HG02973 (cell line): ENCODE data around the gene PTPRN2.
"Not testable (repeated sequence)": the region's sequence is repeated elsewhere in the genome, so short reads cannot be mapped to it uniquely, and the experiment has no call there.

Source experiments
- ATAC-seq: cut with Tn5 transposase; IDR thresholded peaks from one replicate; pipeline ENCODE4 v1.9.1; 2021; ENCODE audit warnings: moderate library complexity; ENCODE audit not compliant: unreplicated experiment

The PTPRN2 gene

DNA sequence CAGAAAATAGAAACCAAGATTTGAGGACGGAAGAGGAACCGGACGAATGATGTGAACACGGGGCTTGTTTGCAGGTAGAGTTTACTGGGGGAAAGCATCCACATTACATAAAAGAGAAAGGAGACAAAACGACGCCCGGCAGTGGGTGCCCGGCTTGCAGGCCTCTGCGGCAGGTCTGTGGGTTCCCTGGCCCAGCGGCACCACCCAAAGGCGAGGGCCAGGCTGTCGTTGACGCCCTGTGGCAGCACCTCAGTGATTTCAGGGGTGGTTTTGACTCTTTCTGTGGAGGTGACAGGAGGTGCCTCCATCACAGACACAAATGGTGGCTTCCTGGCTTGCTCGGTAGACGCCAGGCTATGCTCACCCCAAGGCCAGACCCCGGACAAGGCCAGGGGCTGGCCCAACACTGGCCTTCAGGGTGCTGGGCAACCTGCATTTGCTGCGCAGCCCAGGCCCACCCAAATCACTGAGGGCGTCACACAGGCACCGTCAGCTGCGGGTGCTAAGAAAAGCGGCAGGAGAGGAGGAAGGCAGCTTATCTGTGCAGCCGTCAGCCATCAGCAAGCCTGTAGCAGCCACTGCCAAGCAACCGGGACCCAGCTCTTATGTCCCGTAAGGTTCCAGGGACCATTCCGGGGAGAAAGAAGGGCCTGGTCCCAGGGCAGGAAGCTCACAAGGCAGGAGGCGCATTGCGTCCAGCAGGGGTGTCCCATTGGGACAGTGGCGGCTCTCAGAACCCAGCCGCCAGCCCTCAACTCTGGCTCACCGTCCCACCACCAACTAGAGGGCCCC is 230.3 kb downstream of the PTPRN2 start:
- no peak for ATAC-seq

DNA sequence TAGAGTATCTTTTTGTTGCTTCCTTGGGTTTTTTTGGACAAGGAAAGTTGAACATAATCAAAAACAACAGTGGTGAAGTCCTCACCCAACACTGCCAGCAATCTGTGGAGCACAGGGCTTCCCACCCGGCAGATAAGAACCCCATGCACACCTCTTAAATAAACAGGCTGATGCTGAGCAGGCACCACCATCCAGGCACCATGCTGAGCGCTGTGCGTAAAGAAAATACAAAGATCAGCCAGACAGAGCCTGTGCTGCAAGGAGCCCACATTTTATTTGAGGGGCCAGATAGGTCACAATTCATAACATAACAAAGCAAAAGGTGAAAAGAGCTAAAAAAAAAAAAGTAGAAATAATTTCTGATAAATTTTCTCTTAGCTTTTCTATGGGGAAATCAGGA is 231.2 kb downstream of the PTPRN2 start:
- no peak for ATAC-seq

DNA sequence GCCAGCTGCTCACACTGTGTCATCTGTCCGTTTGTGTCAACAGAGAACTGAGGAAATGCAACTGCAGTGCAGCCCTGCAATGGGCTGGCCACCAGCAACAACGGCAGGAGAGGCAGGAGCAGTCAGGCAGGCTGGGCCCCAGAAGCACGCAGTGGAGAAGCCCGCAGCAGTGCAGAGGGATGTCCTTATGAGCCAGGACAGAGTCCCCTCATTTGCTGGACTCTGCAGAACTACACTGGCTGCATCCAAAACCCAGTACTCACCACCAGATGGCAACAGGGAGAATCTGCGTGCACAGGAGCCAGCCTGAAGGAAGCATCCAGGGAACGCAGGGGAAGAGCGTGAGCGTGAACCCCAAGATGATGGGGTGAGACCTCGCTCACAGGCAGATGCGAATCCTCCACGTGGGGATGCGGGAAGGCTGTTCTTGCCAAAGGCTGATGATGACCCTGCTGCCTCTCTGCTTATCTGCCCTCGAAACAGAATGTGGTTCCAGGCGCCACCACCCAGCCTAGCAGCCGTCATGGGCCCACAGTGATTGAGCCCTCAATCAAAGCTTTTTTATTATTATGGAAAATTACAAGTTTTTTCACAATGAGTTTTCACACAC is 232.1 kb downstream of the PTPRN2 start:
- ATAC-seq: no peak

DNA sequence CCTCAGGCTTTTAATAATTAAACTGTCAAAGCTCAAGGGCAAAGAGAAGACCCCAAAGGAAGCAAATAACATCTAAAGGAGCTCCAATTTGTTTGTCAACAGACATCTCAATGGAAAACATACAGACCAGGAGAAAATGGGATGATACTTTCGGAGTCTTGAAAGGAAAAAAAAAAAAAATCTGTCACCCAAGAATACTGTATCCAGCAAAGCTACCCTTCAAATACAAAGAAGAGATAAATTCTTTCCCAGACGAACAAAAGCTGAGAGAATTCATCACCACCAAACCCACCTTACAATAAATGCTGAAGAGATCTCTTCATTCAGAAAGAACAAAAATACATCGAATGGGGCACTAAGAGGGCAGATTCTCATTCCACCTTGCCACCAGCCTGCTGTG is 232.8 kb downstream of the PTPRN2 start:
- no peak for ATAC-seq

DNA sequence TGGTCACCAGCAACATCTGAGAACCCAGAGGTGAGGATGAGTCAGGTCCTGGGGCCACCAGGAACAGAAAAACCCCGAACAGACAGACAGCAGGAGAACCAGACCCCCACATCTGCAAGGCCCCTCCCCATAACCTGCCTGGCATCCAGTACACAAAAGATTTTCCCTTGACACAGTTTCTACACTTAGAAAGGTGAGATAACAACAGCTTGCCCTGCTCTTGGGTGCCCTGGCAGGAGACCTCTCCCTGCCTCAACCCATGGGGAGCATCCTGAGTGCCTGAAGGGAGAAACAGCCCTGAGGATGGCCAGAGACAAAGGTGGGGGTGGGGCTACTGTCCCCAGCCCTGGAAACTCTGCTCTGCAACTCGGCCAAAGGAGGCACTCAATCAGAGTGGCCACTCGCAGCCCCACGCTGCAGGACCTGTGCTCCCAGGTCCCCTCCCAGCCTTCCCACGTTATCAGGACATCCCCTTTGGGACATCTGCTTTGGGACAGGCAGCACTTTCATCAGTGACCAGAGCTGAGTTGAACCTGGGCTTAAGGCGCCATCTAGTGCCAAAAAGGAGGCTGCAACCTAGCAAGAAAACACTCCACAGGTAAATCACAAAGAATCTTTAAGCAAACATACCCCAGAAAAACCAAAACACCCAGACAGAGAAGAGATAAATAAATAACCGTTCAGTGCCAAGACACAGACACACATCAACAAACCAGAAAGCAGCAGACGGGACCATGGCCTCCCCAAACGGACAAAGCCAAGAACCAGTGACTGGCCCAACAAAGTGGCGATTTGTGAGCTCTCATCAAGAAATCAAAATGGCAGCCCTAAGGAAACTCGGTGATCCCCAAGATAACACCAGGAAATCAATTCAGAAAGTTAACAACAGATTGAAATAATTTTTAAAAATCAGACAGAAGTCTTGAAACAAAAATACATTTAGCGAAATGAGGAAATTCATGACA is 233.7 kb downstream of the PTPRN2 start:
- ATAC-seq: no peak

DNA sequence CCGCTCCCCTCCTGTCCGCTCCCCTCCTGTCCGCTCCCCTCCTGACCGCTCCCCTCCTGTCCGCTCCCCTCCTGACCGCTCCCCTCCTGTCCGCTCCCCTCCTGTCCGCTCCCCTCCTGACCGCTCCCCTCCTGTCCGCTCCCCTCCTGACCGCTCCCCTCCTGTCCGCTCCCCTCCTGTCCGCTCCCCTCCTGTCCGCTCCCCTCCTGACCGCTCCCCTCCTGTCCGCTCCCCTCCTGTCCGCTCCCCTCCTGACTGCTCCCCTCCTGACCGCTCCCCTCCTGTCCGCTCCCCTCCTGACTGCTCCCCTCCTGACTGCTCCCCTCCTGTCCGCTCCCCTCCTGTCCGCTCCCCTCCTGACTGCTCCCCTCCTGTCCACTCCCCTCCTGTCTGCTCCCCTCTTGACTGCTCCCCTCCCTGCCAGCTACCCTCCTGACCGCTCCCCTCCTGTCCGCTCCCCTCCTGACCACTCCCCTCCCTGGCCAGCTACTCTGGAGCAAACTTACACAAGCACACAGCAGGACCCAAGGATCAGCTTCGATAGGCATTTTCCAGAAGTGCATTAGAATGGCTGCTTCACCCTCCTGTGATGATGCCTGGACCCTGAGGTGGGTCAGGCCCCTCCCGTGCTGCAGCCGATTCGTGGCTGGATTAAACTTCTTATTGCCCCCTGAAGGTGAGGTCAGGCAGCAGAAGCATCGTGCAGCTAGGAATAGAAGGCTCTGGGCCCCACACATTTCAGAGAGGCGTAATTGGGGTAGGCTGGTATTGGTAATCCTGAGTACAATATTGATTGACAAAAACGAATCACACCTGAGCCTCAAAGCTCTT is 235.5 kb downstream of the PTPRN2 start:
- ATAC-seq: not testable (repeated sequence)

DNA sequence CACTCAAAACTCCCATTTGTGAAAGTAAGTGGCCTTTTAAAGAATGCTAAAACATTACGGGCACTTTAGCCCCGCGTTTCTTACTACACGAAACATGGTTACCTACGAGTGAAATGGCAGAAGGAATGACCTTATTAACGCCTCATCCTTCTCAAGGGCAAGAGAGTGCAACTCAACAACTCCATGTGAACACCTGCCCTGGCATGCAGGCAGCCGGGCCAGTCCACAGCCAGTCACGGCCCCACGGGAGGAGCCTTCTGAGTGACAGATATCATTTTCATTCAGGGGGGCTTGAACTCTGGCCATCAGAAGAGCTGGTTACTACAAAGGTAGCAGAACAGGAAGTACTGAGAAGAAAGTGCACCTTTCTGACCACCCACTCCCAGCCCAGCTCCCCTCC is 236.1 kb downstream of the PTPRN2 start:
- ATAC-seq: no peak

DNA sequence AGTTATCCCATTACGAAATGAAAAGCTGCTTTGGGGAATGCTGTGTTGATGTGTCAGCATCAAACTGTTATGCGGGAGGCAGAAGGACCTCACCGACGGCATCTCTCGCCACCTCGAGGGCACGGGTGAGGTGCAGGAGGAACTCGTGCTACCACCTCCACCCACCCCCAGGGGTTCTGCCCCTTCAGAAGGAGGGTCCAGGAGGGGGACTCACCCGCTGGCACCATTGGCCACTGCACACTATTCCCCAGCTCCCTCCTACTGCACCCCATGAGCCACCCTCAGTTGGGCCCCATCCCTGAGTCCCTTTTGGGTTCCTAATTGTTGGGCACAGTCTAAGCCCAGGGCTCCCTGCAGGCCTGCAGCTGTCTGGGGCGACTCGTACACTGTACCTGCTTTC is 236.6 kb downstream of the PTPRN2 start:
- no peak for ATAC-seq

DNA sequence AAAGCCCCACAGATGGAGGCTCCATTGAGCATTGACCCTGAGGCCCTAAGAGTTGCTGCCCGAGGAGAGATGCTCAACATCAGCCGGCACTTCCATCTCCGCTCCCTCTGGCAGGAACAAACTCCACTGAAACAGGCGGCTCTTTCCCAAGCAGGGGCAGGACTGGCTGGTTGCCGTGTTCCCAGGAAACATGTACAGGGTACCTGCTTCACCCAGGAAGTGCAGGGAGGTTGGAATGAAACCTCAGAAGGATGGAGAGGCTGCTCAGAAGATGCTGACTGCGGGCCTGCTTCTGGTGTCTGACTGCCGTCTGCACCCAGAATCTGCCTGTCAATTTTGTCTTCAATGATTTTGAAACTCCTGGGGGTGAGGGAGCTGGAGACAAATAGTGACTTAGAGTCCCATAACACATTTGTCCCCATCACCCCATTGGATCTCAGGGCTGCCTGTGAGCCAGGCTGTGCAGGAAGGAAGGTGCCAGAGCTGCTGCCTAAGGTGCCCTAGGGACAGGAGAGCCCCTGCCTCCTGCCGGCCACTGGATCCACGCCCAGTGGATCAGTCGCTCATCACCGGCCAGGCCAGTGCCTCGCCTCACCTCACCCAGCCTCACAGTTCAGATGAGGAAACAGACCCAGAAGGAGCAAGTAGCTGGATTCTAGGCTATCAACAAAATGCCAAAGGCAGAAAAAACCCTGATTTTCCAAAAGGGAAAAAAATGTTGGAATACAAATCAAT is 237.3 kb downstream of the PTPRN2 start:
- no peak for ATAC-seq

DNA sequence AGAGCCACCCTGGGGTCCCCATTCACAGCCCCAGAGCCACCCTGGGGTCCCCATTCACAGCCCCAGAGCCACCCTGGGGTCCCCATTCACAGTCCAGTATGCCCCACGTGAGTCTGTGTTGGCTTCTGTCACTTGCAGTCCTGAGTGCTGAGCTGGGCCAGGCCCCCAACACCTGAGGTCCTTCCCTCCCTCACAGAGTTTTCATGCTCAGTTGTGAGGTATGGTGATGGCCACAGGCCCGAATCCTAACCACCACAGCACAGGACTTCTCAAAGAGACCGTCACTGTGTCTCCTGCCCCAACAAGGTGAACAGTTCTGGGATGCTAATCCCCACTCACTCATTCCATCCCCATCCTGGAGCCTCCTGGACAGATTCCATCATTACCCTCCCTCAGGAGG is 239.2 kb downstream of the PTPRN2 start:
- ATAC-seq: no peak

DNA sequence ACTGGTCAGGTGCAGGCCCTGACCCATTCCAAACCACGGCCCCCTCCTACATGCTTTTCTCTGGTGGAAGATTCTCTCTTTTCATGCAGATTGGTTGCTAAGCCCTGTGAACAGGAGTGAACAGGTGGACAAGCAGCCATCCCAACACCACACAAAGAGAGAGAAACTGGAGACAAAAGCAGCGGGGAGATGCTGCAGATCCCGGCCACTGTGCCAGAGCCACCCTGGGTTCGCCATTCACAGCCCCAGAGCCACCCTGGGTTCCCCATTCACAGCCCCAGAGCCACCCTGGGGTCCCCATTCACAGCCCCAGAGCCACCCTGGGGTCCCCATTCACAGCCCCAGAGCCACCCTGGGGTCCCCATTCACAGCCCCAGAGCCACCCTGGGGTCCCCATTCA is 239.6 kb downstream of the PTPRN2 start:
- not testable (repeated sequence) for ATAC-seq

DNA sequence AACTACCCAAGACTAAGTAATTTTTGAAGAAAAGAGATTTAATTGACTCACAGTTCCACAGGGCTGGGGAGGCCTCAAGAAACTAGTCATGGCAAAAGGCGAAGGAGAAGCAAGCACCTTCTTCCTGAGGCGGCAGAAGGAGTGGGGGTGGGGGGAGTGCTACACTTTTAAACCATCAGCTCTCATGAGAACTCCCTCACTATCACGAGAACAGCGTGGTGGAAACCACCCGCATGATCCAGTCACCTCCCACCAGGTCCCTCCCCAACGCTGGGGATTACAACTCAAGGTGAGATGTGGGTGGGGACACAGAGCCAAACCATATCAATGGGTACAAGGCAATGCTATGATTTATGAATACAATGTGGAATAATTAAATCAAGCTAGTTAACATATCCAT is 241.9 kb downstream of the PTPRN2 start:
- ATAC-seq: no peak

DNA sequence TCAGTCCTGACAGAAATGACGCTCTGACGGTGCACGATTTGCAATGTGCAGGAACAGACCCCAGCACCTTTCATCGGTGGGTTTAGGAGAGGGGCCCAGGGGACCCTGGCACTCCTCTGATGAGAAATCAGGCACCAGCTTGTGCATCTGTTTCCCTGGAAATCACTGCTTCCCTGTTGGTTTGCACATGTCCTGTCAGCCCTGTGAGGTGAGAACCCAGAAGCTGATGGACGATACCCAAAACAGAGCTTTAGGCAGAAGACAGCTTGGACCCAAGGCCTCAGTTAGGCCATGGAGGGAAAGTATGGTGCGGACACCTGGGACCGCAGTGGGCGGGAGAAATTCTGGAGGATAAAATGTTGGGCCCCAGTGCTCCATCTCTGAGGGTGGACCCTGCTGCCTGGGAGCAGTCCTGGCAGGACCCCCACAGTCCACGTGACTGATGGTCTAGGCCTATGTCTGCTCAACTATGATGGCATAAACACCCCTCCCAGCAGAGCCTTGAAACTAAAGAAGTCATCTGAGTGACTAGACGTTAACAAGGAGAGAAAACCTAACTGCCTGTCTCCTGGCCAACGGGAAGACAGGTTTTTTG is 242.8 kb downstream of the PTPRN2 start:
- no peak for ATAC-seq

DNA sequence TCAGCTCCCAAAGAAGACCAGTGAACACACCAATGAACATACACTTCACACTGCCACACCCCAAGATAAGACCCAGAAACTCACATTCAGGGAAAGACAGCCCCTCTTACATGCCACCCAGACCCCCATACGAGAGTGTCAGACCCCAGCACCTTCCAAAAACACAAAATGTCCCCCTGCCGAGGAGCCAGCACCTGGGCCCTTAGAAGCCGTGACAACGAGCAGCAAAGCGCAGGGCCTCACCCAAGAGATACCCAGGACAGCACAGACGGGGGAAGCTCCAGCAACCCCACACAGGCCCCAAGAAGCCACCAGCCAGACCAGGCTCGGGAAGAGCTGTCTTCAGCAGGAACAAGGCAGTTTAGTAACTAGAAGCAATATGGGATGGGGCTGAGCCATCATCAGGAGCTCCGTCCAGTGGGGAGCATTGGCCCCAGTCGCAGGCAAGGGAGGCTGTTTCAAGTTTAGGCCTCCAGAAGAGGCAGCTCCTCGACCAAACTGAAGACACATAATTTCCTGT is 243.6 kb downstream of the PTPRN2 start:
- no peak for ATAC-seq

DNA sequence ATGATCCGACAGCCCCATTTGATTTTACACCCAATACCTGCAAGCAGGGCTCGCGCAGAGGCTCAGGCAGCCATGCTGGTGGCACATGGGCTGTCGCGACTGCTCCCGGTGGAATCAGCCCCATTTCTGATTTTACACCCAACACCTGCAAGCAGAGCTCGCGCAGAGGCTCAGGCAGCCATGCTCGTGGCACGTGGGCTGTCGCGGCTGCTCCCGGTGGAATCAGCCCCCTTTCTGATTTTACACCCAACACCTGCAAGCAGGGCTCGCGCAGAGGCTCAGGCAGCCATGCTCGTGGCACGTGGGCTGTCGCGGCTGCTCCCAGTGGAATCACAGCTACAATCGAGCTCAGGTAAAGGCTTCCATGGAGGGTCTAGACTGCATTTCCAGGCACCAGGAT is 244.1 kb downstream of the PTPRN2 start:
- no peak for ATAC-seq

DNA sequence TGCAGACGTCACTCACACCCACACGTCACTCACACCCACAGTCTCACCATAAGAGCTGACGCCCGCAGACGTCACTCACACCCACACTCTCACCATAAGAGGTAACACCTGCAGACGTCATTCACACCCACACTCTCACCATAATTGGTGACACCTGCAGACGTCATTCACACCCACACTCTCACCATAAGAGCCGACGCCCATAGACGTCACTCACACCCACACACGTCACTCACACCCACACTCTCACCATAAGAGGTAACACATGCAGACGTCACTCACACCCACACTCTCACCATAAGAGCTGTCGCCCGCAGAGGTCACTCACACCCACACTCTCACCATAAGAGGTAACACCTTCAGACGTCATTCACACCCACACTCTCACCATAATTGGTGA is 246.5 kb downstream of the PTPRN2 start:
- ATAC-seq: not testable (repeated sequence)

DNA sequence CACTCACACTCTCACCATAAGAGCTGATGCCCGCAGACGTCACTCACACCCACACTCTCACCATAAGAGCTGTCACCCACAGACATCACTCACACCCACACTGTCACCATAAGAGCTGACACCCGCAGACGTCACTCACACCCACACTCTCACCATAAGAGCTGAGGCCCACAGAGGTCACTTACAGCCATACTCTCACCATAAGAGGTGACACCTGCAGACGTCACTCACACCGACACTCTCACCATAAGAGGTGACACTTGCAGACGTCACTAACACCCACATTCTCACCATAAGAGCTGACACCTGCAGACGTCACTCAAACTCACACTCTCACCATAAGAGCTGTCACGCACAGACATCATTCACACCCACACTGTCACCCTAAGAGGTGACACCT is 250.7 kb downstream of the PTPRN2 start:
- ATAC-seq: not testable (repeated sequence)

DNA sequence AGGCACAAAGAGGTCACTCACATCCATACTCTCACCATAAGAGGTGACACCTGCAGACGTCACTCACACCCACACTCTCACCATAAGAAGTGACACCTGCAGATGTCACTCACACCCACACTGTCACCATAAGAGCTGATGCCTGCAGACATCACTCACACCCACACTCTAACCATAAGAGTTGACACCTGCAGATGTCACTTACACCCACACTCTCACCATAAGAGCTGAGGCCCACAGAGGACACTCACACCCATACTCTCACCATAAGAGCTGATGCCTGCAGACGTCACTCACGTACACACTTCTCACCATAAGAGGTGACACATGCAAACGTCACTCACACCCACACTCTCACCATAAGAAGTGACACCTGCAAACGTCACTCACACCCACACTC is 255.1 kb downstream of the PTPRN2 start:
- ATAC-seq: not testable (repeated sequence)

DNA sequence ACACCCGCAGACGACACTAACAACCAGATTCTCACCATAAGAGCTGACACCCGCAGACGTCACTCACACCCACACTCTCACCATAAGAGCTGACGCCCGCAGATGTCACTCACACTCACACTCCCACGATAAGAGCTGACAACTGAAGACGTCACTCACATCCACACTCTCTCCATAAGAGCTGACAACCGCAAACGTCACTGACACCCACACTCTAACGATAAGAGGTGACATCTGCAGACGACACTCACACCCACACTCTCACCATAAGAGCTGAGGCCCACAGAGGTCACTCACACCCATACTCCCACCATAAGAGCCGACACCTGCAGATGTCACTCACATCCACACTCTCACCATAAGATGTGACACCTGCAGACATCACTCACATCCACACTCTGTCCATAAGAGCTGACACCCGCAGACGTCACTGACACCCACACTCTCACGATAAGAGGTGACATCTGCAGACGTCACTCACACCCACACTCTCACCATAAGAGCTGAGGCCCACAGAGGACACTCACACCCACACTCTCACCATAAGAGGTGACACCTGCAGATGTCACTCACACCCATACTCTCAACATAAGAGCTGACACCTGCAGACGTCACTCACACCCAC is 255.7 kb downstream of the PTPRN2 start:
- not testable (repeated sequence) for ATAC-seq
